H1 (cell line): Measurements from ENCODE around the gene E2F1. TPM values are rescaled to one million over a fixed set of nuclear protein-coding genes. Genes with fewer than 3 reads are reported as not detected.

Source experiments
- NRF1 ChIP-seq: IDR thresholded peaks from 2 replicates; pipeline ENCODE4 v1.6.1; 2011; ENCODE audit warnings: mild to moderate bottlenecking, low read depth, low read length, improper control_type of control experiment
- polyA plus RNA-seq, 7 experiments: library from polyadenylated mRNA; depleted of rRNA in 3 of 7; stranded (reverse) in 5 of 7; unstranded in 2 of 7; fragments of >200 nt in 5 of 7; fragments of 200-250 nt in 2 of 7; gene quantifications; 1 replicate in 5 of 7; 2 replicates in 1 of 7; 4 replicates in 1 of 7; pipeline versions ENCODE4 v1.2.1 to v1.2.3, GENCODE V29; 2011 to 2013; ENCODE audit warnings: missing spikeins in 2 of 7, mixed read lengths in 2 of 7
- total RNA-seq: library from RNA; stranded (reverse); fragmentation: NEBNext Ultra II Directional; extraction: Animal tissue kit (Norgen Biotek cat#: 25700); gene quantifications from 2 replicates; pipeline ENCODE4 v1.2.1, GENCODE V29; 2021
- TF ChIP-seq, protein P1 (sequence below), 3 experiments: IDR thresholded peaks; 1 replicate in 2 of 3; 2 replicates in 1 of 3; pipeline versions ENCODE4 v1.5.1 to v1.6.1; 2011; ENCODE audit warnings: low read length in 3 of 3, mild to moderate bottlenecking in 3 of 3, inconsistent platforms in 2 of 3, low read depth in 1 of 3, moderate library complexity in 1 of 3; ENCODE audit not compliant: insufficient read depth in 1 of 3; ENCODE audit errors: control extremely low read depth in 1 of 3

The E2F1 gene
- total and polyA plus RNA-seq, 2 of the 8 experiments (the other 6 are each of a cell fraction or from before 2014, with no cell fraction given): 33.4 to 35.8 TPM

DNA sequence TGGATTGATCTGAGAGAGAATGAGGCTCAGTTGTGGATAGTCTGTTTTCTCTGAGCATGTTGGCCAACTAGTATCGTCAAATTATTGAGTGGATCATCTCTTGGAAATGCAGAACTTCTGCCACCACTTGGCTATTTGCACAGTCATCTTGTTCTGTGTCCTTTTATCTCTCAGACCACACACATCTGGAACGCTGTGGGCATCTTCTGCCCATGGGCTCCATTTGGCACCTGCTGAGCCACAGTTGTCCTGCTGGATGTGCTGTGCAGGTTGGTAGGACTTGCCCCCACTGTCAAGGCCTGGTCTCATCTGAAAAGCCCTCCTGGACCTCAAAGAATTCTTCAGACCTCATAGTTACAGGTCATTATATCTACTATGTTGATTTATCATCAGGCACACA is 40.8 kb downstream of the E2F1 start (continued):
- no peak for TF ChIP-seq NRF1
- TF ChIP-seq, protein P1, sequence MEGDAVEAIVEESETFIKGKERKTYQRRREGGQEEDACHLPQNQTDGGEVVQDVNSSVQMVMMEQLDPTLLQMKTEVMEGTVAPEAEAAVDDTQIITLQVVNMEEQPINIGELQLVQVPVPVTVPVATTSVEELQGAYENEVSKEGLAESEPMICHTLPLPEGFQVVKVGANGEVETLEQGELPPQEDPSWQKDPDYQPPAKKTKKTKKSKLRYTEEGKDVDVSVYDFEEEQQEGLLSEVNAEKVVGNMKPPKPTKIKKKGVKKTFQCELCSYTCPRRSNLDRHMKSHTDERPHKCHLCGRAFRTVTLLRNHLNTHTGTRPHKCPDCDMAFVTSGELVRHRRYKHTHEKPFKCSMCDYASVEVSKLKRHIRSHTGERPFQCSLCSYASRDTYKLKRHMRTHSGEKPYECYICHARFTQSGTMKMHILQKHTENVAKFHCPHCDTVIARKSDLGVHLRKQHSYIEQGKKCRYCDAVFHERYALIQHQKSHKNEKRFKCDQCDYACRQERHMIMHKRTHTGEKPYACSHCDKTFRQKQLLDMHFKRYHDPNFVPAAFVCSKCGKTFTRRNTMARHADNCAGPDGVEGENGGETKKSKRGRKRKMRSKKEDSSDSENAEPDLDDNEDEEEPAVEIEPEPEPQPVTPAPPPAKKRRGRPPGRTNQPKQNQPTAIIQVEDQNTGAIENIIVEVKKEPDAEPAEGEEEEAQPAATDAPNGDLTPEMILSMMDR (IDR thresholded peaks at IDR 0.05; ENCODE audit: control extremely low read depth in 1 of 3, insufficient read depth in 1 of 3, low read depth in 1 of 3, low read length in 3 of 3): no peak
- TF ChIP-seq, all 59 proteins: peak for 0
